Measurements from ENCODE around the gene C10orf105.

Gene C10orf105

GRCh38 chr10:71729161-71729636, 9.6 kb upstream of the C10orf105 start (continued):
- no peak for TF ChIP-seq ZNF394 (tag by site-specific recombination; IDR thresholded peaks at IDR 0.05; ENCODE audit: borderline replicate concordance)
- TF ChIP-seq ZNF2 (tag by site-specific recombination; IDR thresholded peaks at IDR 0.05) = no peak
- no peak for TF ChIP-seq ZNF155 (tag by site-specific recombination; IDR thresholded peaks at IDR 0.05)
- TF ChIP-seq TSHZ1 (tag by site-specific recombination; IDR thresholded peaks at IDR 0.05; ENCODE audit: borderline replicate concordance) = no peak
- TF ChIP-seq ZNF670 (tag by site-specific recombination; IDR thresholded peaks at IDR 0.05; ENCODE audit: low read depth) = no peak
- TF ChIP-seq OVOL3 (tag by site-specific recombination; IDR thresholded peaks at IDR 0.05) = no peak
- TF ChIP-seq, protein P1, sequence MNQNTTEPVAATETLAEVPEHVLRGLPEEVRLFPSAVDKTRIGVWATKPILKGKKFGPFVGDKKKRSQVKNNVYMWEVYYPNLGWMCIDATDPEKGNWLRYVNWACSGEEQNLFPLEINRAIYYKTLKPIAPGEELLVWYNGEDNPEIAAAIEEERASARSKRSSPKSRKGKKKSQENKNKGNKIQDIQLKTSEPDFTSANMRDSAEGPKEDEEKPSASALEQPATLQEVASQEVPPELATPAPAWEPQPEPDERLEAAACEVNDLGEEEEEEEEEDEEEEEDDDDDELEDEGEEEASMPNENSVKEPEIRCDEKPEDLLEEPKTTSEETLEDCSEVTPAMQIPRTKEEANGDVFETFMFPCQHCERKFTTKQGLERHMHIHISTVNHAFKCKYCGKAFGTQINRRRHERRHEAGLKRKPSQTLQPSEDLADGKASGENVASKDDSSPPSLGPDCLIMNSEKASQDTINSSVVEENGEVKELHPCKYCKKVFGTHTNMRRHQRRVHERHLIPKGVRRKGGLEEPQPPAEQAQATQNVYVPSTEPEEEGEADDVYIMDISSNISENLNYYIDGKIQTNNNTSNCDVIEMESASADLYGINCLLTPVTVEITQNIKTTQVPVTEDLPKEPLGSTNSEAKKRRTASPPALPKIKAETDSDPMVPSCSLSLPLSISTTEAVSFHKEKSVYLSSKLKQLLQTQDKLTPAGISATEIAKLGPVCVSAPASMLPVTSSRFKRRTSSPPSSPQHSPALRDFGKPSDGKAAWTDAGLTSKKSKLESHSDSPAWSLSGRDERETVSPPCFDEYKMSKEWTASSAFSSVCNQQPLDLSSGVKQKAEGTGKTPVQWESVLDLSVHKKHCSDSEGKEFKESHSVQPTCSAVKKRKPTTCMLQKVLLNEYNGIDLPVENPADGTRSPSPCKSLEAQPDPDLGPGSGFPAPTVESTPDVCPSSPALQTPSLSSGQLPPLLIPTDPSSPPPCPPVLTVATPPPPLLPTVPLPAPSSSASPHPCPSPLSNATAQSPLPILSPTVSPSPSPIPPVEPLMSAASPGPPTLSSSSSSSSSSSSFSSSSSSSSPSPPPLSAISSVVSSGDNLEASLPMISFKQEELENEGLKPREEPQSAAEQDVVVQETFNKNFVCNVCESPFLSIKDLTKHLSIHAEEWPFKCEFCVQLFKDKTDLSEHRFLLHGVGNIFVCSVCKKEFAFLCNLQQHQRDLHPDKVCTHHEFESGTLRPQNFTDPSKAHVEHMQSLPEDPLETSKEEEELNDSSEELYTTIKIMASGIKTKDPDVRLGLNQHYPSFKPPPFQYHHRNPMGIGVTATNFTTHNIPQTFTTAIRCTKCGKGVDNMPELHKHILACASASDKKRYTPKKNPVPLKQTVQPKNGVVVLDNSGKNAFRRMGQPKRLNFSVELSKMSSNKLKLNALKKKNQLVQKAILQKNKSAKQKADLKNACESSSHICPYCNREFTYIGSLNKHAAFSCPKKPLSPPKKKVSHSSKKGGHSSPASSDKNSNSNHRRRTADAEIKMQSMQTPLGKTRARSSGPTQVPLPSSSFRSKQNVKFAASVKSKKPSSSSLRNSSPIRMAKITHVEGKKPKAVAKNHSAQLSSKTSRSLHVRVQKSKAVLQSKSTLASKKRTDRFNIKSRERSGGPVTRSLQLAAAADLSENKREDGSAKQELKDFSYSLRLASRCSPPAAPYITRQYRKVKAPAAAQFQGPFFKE (tag by site-specific recombination; IDR thresholded peaks at IDR 0.05; ENCODE audit: borderline replicate concordance) = no peak
- TF ChIP-seq ZNF623 (tag by site-specific recombination; IDR thresholded peaks at IDR 0.05) = no peak
- TF ChIP-seq GFI1B (tag by site-specific recombination; IDR thresholded peaks at IDR 0.05) = no peak
- no peak for TF ChIP-seq ZFP37 (tag by site-specific recombination; IDR thresholded peaks at IDR 0.05)
- TF ChIP-seq ZNF391 (tag by site-specific recombination; IDR thresholded peaks at IDR 0.05; ENCODE audit: borderline replicate concordance, low read depth) = no peak
- TF ChIP-seq BCL11A (tag by site-specific recombination; IDR thresholded peaks at IDR 0.05; ENCODE audit: low read depth) = no peak
- no peak for TF ChIP-seq ZNF837 (tag by site-specific recombination; IDR thresholded peaks at IDR 0.05)
- TF ChIP-seq ZNF518A (tag by site-specific recombination; conservative IDR thresholded peaks at IDR 0.05; ENCODE audit: low read depth) = no peak
- TF ChIP-seq GLIS2 (tag by site-specific recombination; IDR thresholded peaks at IDR 0.05) = peak; percentile 53; the same call in 1 of the 2 replicates
- no peak for TF ChIP-seq ZNF175 (tag by site-specific recombination; IDR thresholded peaks at IDR 0.05)
